Fibroblast of lung (primary cell): ENCODE data around the gene PPP4R1.

ENCODE experiments used
- CTCF ChIP-seq, 2 donors: IDR thresholded peaks in 1 of 2; conservative IDR thresholded peaks in 1 of 2; 1 replicate in 1 of 2; 2 replicates in 1 of 2; pipeline ENCODE4 v1.5.1; 2011 to 2012; ENCODE audit warnings: low read length in 2 of 2, control low read depth in 1 of 2, inconsistent platforms in 1 of 2, low read depth in 1 of 2, mild to moderate bottlenecking in 1 of 2
- EZH2 ChIP-seq: IDR thresholded peaks from 2 replicates; pipeline ENCODE4 v1.5.1; 2012; ENCODE audit warnings: low read length, control low read depth, mild to moderate bottlenecking; ENCODE audit errors: missing control alignments

GRCh38 chr18:9545029-9545428 is 69.3 kb downstream of the PPP4R1 start:
- TF ChIP-seq CTCF (conservative IDR thresholded peaks at IDR 0.05 in 1 of 2, IDR thresholded peaks at IDR 0.05 in 1 of 2; ENCODE audit: low read depth in 1 of 2, low read length in 2 of 2) (no peak), EZH2 (no peak)
